DOHH2 (cell line): ENCODE data around the gene DEF6.

Source experiments
- CTCF ChIP-seq: fragments of 200-600 bp; sonication (generic); IDR thresholded peaks from one replicate; pipeline ENCODE4 v1.5.1; 2014; ENCODE audit warnings: antibody characterized with exemption, mild to moderate bottlenecking, low read depth, low read length; ENCODE audit not compliant: poor library complexity, severe bottlenecking
- EZH2phosphoT487 ChIP-seq: fragments of 200-600 bp; sonication (generic); IDR thresholded peaks from 2 replicates; pipeline ENCODE4 v1.6.1; 2017; ENCODE audit warnings: borderline replicate concordance, mild to moderate bottlenecking, antibody characterized with exemption, low read length, moderate library complexity, mixed read lengths

GRCh38 chr6:35280903-35281302 is 16.7 kb upstream of the DEF6 start:
- TF ChIP-seq CTCF, result no peak
- no peak for TF ChIP-seq EZH2phosphoT487
